ENCODE measurements around the gene AGBL1. TPM values are rescaled to one million over a fixed set of nuclear protein-coding genes. Genes with fewer than 3 reads are reported as not detected.

Gene AGBL1
- total and polyA plus RNA-seq, 2 donors (not counting 1 experiment from before 2014, with no cell fraction given): not detected

- intact Hi-C loops (cut with micrococcal nuclease): no loop called here
- Histone ChIP-seq H3K79me2 (ENCODE audit: control insufficient read depth, insufficient read depth, low read length) (no peaks in the 10 kb centered on the region), H3K4me3 (ENCODE audit: control extremely low read depth in 1 of 5, extremely low read depth in 1 of 5, insufficient read depth in 1 of 5, low read depth in 2 of 5, low read length in 4 of 5) (no peak overlapping the region), H3K4me1 (ENCODE audit: control insufficient read depth in 2 of 2, insufficient read depth in 2 of 2, low read length in 2 of 2) (no peaks in the 10 kb centered on the region), H3K4me2 (replicated peaks; ENCODE audit: low read depth, low read length, poor library complexity, severe bottlenecking) (no peak overlapping the region), H3K9me3 (ENCODE audit: control extremely low read depth in 1 of 3, control insufficient read depth in 2 of 3, insufficient read depth in 1 of 3, low read length in 2 of 3) (no peaks in the 10 kb centered on the region), H3K27me3 (replicated peaks in 1 of 4; ENCODE audit: control extremely low read depth in 1 of 4, control insufficient read depth in 3 of 4, insufficient read depth in 4 of 4, low read length in 3 of 4) (no peaks in the 10 kb centered on the region), H3K27ac (ENCODE audit: low read length in 2 of 2) (no peak overlapping the region), H2AFZ (ENCODE audit: insufficient read depth, low read depth, low read length, poor library complexity, severe bottlenecking) (no peak overlapping the region), H4K20me1 (ENCODE audit: control insufficient read depth, insufficient read depth, low read length, poor library complexity, severe bottlenecking) (no peaks in the 10 kb centered on the region), H3K36me3 (replicated peaks in 1 of 2; ENCODE audit: control extremely low read depth in 1 of 2, control insufficient read depth in 1 of 2, extremely low read depth in 1 of 2, insufficient read depth in 2 of 2, low read length in 1 of 2) (no peaks in the 10 kb centered on the region), H3K9ac (ENCODE audit: low read length) (no peak overlapping the region)
- Mint-ChIP-seq H3K27me3 (no peaks in the 10 kb centered on the region), H3K9me3 (ENCODE audit: insufficient read depth) (no peaks in the 10 kb centered on the region), H3K27ac (no peak overlapping the region), H3K4me1 (no peaks in the 10 kb centered on the region), H3K4me3 (no peak overlapping the region)
- 100% methylated on average over 2 of the region's 3 CpGs for WGBS (ENCODE audit: insufficient coverage)
- DNase-seq: no peak
- ChIA-PET CTCF (no interaction called here), POLR2A (no interaction called here)
- TF ChIP-seq, protein P1, sequence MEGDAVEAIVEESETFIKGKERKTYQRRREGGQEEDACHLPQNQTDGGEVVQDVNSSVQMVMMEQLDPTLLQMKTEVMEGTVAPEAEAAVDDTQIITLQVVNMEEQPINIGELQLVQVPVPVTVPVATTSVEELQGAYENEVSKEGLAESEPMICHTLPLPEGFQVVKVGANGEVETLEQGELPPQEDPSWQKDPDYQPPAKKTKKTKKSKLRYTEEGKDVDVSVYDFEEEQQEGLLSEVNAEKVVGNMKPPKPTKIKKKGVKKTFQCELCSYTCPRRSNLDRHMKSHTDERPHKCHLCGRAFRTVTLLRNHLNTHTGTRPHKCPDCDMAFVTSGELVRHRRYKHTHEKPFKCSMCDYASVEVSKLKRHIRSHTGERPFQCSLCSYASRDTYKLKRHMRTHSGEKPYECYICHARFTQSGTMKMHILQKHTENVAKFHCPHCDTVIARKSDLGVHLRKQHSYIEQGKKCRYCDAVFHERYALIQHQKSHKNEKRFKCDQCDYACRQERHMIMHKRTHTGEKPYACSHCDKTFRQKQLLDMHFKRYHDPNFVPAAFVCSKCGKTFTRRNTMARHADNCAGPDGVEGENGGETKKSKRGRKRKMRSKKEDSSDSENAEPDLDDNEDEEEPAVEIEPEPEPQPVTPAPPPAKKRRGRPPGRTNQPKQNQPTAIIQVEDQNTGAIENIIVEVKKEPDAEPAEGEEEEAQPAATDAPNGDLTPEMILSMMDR (IDR thresholded peaks at IDR 0.05): no peak
- no peak for TF ChIP-seq EZH2 (IDR thresholded peaks at IDR 0.05; ENCODE audit: borderline replicate concordance, insufficient read depth, low read depth, low read length, poor library complexity, severe bottlenecking)
- no peak for ATAC-seq (ENCODE audit: low read depth)
Measured at GRCh38 chr15:86615411-86615810, 535.7 kb downstream of the AGBL1 start.

DNA sequence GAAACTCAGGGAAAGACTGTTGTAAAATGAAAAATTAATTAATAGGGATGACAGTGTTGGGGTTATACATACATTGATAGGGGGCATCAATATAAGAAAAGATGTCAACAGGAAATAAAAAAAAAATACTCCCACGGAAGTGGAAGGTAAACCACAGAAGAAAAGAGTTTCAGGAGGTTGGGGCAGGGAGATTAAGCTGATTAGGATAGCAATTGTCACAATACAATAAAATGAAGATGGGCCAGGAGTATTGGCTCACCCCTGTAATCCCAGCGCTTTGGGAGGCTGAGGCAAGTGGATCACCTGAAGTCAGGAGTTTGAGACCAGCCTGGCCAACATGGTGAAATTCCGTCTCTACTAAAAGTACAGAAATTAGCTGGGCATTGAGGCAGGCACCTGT, 536.1 kb downstream of the AGBL1 start:
- Histone ChIP-seq H4K20me1 (ENCODE audit: control insufficient read depth, insufficient read depth, low read length, poor library complexity, severe bottlenecking) (no peaks in the 10 kb centered on the region), H3K4me1 (ENCODE audit: control insufficient read depth in 2 of 2, insufficient read depth in 2 of 2, low read length in 2 of 2) (no peaks in the 10 kb centered on the region), H3K9ac (ENCODE audit: low read length) (no peak overlapping the region), H3K4me3 (ENCODE audit: control extremely low read depth in 1 of 5, extremely low read depth in 1 of 5, insufficient read depth in 1 of 5, low read depth in 2 of 5, low read length in 4 of 5) (no peak overlapping the region), H3K36me3 (replicated peaks in 1 of 2; ENCODE audit: control extremely low read depth in 1 of 2, control insufficient read depth in 1 of 2, extremely low read depth in 1 of 2, insufficient read depth in 2 of 2, low read length in 1 of 2) (no peaks in the 10 kb centered on the region), H3K27ac (ENCODE audit: low read length in 2 of 2) (no peak overlapping the region), H3K9me3 (ENCODE audit: control extremely low read depth in 1 of 3, control insufficient read depth in 2 of 3, insufficient read depth in 1 of 3, low read length in 2 of 3) (no peaks in the 10 kb centered on the region), H3K27me3 (replicated peaks in 1 of 4; ENCODE audit: control extremely low read depth in 1 of 4, control insufficient read depth in 3 of 4, insufficient read depth in 4 of 4, low read length in 3 of 4) (no peaks in the 10 kb centered on the region), H3K4me2 (replicated peaks; ENCODE audit: low read depth, low read length, poor library complexity, severe bottlenecking) (no peak overlapping the region), H3K79me2 (ENCODE audit: control insufficient read depth, insufficient read depth, low read length) (no peaks in the 10 kb centered on the region), H2AFZ (ENCODE audit: insufficient read depth, low read depth, low read length, poor library complexity, severe bottlenecking) (no peak overlapping the region)
- H3K4me3 Mint-ChIP-seq: no peak overlapping the region
- intact Hi-C loops (cut with micrococcal nuclease): no loop called here
- CTCF ChIA-PET: no interaction called here
- H3K4me1 Mint-ChIP-seq: no peaks in the 10 kb centered on the region
- H3K27me3 Mint-ChIP-seq: no peaks in the 10 kb centered on the region
- no peak for DNase-seq
- H3K9me3 Mint-ChIP-seq (ENCODE audit: insufficient read depth): no peaks in the 10 kb centered on the region
- WGBS (ENCODE audit: insufficient coverage): 97% methylated on average over 2 of the region's 3 CpGs
- ATAC-seq (ENCODE audit: low read depth): no peak
- TF ChIP-seq, protein P1 (IDR thresholded peaks at IDR 0.05): no peak
- TF ChIP-seq EZH2 (IDR thresholded peaks at IDR 0.05; ENCODE audit: borderline replicate concordance, insufficient read depth, low read depth, low read length, poor library complexity, severe bottlenecking): no peak
- POLR2A ChIA-PET: no interaction called here
- no peak overlapping the region for H3K27ac Mint-ChIP-seq

Measured in B cell (primary cell).